ENCODE measurements around the gene DCHS1.
"Not testable (repeated sequence)": the region's sequence is repeated elsewhere in the genome, so short reads cannot be mapped to it uniquely, and the experiment has no call there.

Gene DCHS1

GRCh38 chr11:6655790-6656583 lies at the start of gene DCHS1:
DCHS1 (minus strand) TSS chr11:6655809; CDS start chr11:6641613, 14,196 bp downstream.
- DNase-seq = no peak

DNA sequence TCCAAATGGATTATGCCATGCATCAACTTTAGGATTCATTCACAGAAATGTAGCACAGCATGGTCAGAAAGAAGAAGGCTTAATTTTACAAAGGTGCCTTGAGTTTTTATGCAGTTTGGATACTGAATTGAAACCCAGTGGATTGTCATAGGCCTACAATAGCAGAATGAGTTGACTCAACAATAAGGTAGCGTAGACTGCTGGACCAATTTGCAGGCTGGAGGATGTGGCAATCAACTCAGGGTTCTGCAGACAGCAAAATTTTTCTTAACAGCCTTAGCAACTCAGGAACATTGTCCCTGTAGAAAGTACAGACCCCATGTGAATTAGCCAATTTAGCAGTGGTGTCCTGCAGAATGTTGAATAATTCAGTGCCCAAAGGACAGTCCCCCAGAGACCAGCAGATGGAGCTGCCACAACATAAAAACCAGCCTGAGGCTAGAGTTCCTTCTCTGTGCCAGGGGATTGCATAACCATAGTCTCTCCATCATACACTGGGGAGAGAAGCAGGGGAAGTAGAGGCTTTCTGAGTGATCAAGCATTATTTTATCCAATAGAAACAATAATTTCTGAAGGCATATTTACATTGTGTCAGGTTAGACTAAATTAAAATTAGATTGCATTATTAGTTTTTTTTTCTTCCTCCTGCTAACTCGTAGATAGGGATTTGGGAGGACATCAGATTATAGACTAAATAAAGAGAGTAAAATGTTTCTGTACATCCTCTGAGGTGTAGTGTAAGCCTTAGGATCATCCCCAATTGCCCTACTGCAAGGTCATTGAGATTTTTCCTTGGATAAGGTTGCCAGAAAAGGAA lies 47.8 kb upstream of the DCHS1 start:
- peak; percentile 22 for DNase-seq

DNA sequence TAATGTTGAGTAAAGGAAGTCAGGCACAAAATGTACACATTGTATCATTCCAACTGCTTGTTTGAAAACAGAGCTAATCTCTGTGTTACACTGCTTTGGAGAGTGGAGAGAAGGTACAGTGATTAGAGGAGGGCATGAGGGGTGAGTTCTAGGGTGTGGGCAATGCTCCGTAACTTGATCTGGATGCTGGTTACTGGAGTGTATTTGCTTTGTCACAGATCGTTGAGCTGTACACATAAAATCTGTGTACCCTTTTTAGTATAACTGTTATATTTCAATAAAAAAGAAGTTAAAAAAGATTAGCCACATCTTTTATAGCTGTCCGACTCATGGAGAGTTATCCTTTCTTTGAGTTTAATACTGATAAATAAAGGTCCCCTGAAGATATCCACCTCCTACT lies 46.3 kb upstream of the DCHS1 start:
- not testable (repeated sequence) for DNase-seq

DNA sequence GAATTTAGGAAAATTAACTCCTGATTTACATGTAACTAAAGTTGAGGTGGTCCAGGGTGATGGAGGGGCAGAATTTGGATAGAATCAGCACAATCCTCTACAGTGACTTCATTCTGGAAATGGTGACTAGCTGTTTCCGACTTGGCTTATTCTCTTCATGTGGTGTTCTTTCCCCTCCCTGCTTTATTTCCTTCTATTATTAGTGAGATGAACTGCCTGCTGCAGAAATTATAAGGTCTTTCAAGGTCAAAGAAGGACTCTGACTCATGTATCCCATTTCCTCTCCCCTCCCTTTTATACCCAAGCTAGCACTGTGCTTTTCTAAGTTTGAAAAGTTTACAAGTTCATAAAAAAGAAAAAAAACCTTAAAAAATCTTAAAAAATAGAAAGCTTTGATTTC lies 39.8 kb upstream of the DCHS1 start:
- DNase-seq = no peak

DNA sequence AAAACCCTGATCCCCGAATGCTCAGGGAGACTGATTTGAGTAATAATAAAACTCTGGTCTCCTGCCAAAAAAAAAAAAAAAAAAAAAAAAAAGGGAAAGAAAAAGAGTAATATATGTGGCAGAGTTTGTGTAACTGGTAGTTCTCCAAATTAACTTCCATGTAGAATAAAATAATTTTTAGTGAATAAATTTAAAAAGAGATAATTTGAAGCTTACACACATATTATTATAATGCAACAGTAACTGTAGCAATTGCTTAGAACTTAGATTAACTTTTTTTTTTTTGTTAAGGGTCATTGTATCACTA lies 38.6 kb upstream of the DCHS1 start:
- no peak for DNase-seq

- DNase-seq = peak; percentile 46
Observed at GRCh38 chr11:6693342-6694228, 38.0 kb upstream of the DCHS1 start.

DNA sequence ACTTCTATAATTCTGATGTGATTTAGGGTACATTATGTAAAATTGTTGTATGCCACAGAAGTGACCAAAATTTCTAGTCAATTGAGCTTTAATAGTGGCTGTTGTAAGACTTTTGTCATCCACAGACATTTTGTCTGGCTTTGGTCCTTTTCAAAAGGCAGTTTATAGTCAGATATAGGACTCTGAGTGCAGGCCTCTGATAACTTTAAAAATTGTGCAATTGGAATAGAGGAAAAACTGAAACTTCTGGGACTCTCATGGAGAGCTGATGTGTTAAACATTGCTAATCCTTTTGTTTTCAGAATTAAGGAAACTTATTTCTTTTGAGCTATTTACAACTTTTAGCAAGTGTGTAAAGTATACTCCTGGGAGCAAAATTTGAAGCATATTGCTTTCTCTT lies 36.5 kb upstream of the DCHS1 start:
- no peak for DNase-seq

DNA sequence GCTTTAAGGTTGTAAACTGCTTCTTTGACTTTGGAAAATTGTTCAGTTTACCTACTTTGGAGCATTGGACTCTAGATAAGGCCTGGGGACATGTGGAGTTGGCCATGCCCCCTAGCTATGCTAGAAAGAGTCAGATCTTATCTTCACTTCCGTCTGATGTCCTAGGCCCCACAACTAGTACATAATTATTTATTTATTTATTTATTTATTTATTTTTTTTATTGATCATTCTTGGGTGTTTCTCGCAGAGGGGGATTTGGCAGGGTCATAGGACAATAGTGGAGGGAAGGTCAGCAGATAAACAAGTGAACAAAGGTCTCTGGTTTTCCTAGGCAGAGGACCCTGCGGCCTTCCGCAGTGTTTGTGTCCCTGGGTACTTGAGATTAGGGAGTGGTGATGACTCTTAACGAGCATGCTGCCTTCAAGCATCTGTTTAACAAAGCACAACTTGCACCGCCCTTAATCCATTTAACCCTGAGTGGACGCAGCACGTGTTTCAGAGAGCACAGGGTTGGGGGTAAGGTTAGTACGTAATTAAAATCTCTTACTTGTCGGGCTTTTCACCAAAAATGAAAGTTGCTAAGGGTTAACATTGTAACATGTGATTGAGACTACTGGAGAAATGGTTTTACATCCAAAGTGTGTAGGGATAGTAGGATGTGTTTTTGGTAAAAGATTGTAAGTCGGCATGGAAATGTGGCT lies 35.0 kb upstream of the DCHS1 start:
- DNase-seq = not testable (repeated sequence)

GRCh38 chr11:6687876-6688275 lies 32.3 kb upstream of the DCHS1 start:
- DNase-seq = no peak

DNA sequence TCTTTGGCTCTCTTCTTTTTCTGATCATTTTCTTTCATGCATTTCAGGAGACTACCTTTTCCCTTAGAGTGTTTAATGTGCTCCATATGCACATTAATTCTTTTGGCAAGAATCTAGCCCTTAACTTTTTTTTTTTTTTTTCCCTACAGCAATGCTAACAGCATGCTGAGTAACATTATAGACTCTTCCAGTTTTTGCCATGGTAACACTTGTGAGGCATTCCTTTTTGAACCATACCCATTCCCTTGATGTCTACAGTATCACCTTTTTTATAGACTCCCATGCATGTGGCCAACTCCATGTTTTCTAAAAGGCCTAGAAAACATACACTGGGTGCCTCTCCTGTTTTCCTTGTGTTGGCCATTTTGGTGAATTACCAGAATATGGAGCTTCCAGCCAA lies 30.4 kb upstream of the DCHS1 start:
- no peak for DNase-seq

DNA sequence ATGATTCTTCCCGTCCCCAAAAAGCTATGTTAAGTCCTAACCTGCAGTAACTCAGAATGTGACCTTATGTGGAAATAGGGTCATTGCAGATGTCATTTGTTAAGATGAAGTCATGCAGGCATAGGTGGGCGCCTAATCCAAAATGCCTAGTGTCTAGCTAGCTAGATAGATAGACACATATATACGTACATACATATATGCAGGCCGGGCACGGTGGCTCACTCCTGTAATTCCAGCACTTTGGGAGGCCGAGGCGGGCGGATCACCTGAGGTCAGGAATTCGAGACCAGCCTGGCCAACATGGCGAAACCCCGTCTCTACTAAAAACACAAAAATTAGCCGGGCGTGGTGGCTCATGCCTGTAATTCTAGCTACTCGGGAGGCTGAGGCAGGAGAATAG lies 28.5 kb upstream of the DCHS1 start:
- DNase-seq = not testable (repeated sequence)

- peak; percentile 98 for DNase-seq
Observed at GRCh38 chr11:6682936-6683861, 27.6 kb upstream of the DCHS1 start, which contains the start of gene MRPL17. MRPL17 (minus strand) TSS chr11:6683340; CDS start chr11:6683296, 44 bp downstream.

- no peak for DNase-seq
Observed at GRCh38 chr11:6682591-6682935, 27.0 kb upstream of the DCHS1 start.

DNA sequence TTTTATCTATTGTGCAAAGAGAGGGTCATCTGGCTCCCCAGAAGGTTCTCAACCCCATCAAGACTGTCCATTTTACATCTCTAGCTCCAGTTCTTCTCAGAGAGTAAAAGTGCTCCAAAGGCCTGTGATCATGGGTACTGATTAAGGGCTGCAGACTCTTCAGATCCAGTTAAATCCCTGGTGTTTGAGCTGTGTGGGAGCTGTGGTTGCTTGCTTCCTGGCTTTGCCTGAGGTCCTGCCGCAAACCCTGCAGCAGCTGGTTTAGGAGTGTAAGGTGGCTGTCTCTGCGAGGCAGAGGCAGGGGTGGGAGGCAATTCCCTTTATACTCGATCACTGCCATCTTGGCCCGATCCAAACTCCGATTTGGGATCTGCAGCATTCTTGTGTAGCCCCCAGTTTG lies 26.3 kb upstream of the DCHS1 start:
- DNase-seq = no peak

GRCh38 chr11:6681505-6681904 lies 25.9 kb upstream of the DCHS1 start:
- no peak for DNase-seq

DNA sequence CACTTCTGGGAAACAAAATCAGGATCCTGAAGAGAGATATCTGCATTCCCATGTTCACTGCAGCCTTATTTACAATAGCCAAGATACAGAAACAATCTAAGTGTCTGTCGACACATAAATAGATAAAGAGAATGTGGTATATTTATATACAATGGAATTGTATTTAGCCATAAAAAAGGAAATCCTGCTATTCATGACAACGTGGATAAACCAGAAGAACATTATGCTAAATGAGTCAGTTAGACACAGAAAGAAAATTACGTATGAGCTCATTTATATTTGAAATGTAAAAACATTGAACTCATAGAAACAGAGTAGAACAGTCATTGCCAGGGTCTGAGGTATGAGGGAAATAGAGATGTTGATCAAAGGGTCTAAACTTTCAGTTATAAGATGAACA lies 21.4 kb upstream of the DCHS1 start:
- DNase-seq = no peak

GRCh38 chr11:6674862-6675261 lies 19.3 kb upstream of the DCHS1 start:
- no peak for DNase-seq

- DNase-seq = no peak
Observed at GRCh38 chr11:6674219-6674597, 18.6 kb upstream of the DCHS1 start.

- no peak for DNase-seq
Observed at GRCh38 chr11:6673523-6674218, 18.1 kb upstream of the DCHS1 start.

- no peak for DNase-seq
Observed at GRCh38 chr11:6671991-6672390, 16.4 kb upstream of the DCHS1 start.
